H1 (cell line): Measurements from ENCODE around the gene COL27A1. TPM values are rescaled to one million over a fixed set of nuclear protein-coding genes. Genes with fewer than 3 reads are reported as not detected.

Experiments used
- CTCF ChIA-PET: fragments of 300-600 bp; sonication (Branson Sonifier 250); formaldehyde crosslinking; loops from one replicate; lab custom pipeline; 2021; ENCODE audit not compliant: partially characterized antibody; lab: Charles Lee
- POLR2A ChIA-PET: fragments of 300-600 bp; sonication (Branson Sonifier 250); formaldehyde crosslinking; loops from one replicate; lab custom pipeline; 2021; ENCODE audit warnings: inconsistent platforms; ENCODE audit not compliant: partially characterized antibody; lab: Charles Lee
- DNase-seq, 2 experiments: peaks; one replicate each; pipeline versions ENCODE4 v3.0.0 to v3.0.0-alpha.2; 2010 to 2022; ENCODE audit warnings: low spot score in 2 of 2, low read depth in 1 of 2, mixed read lengths in 1 of 2
- FAIRE-seq: peaks from 2 replicates; lab custom pipeline; 2011; peaks lifted over from hg19 to GRCh38; lab: Jason Lieb, UNC
- H2AFZ ChIP-seq: 2 replicates; pipeline ENCODE4 v1.8.1; 2012; ENCODE audit warnings: low read length, inconsistent platforms
- H2AK5ac ChIP-seq: 2 replicates; pipeline ENCODE4 v1.6.1; 2013; ENCODE audit warnings: low read depth, low read length
- H2BK120ac ChIP-seq: replicated peaks from 2 replicates; pipeline ENCODE3; 2013; ENCODE audit warnings: low read depth, low read length, inconsistent platforms
- H2BK12ac ChIP-seq: 2 replicates; pipeline ENCODE4 v1.6.1; 2013; ENCODE audit warnings: low read depth, low read length
- H2BK15ac ChIP-seq: 2 replicates; pipeline ENCODE4 v1.6.1; 2013; ENCODE audit warnings: low read length
- H2BK20ac ChIP-seq: 2 replicates; pipeline ENCODE4 v1.6.1; 2013; ENCODE audit warnings: low read length
- H2BK5ac ChIP-seq: 2 replicates; pipeline ENCODE4 v1.6.1; 2013; ENCODE audit warnings: low read depth, low read length
- H3K14ac ChIP-seq: 2 replicates; pipeline ENCODE4 v1.6.1; 2013; ENCODE audit warnings: inconsistent platforms; ENCODE audit not compliant: insufficient read length
- H3K18ac ChIP-seq: 2 replicates; pipeline ENCODE4 v1.6.1; 2013; ENCODE audit warnings: low read length; ENCODE audit errors: extremely low read depth
- H3K23ac ChIP-seq: 2 replicates; pipeline ENCODE4 v1.6.1; 2013; ENCODE audit warnings: inconsistent platforms; ENCODE audit not compliant: insufficient read length
- H3K23me2 ChIP-seq: 2 replicates; pipeline ENCODE4 v1.6.1; 2013; ENCODE audit warnings: low read depth, low read length
- H3K27ac ChIP-seq: 2 replicates; pipeline ENCODE4 v1.6.1; 2011; ENCODE audit warnings: low read depth, low read length, inconsistent platforms
- H3K27me3 ChIP-seq, 4 experiments: replicated peaks in 1 of 4; 1 replicate in 1 of 4; 2 replicates in 3 of 4; pipeline versions ENCODE4 v1.6.1 to v1.8.1; 2011 to 2013; ENCODE audit warnings: low read length in 3 of 4, mild to moderate bottlenecking in 3 of 4, inconsistent platforms in 2 of 4, mixed read lengths in 2 of 4, moderate library complexity in 1 of 4; ENCODE audit not compliant: control insufficient read depth in 3 of 4, insufficient read depth in 3 of 4; ENCODE audit errors: extremely low read depth in 1 of 4
- H3K36me3 ChIP-seq, 4 experiments: 2 replicates each; pipeline versions ENCODE4 v1.6.1 to v1.8.1; 2011 to 2013; ENCODE audit warnings: mild to moderate bottlenecking in 4 of 4, low read length in 3 of 4, moderate library complexity in 2 of 4, control low read depth in 1 of 4, inconsistent platforms in 1 of 4; ENCODE audit not compliant: insufficient read depth in 4 of 4, control insufficient read depth in 2 of 4
- H3K4ac ChIP-seq: replicated peaks from 2 replicates; pipeline ENCODE3; 2013; ENCODE audit warnings: low read length, low read depth, mixed read lengths, inconsistent platforms; ENCODE audit not compliant: insufficient read length
- H3K4me1 ChIP-seq, 4 experiments: replicated peaks in 1 of 4; 1 replicate in 1 of 4; 2 replicates in 3 of 4; pipeline versions ENCODE4 v1.6.1 to v1.8.1; 2011 to 2013; ENCODE audit warnings: low read length in 3 of 4, inconsistent platforms in 2 of 4, mixed read lengths in 1 of 4; ENCODE audit not compliant: insufficient read depth in 4 of 4, control insufficient read depth in 3 of 4
- H3K4me2 ChIP-seq, 2 experiments: 2 replicates each; pipeline versions ENCODE4 v1.6.1 to v1.8.1; 2011 to 2013; ENCODE audit warnings: low read depth in 2 of 2, low read length in 2 of 2, control low read depth in 1 of 2, inconsistent platforms in 1 of 2, mild to moderate bottlenecking in 1 of 2; ENCODE audit not compliant: insufficient read depth in 1 of 2
- H3K4me3 ChIP-seq, 4 experiments: fragments of 200-600, 300-600 bp in 1 of 4; sonication (generic), shearing (Covaris generic), sonication (Bioruptor Twin) in 1 of 4; 2 replicates each; pipeline versions ENCODE4 v1.5.1 to v1.8.1; 2011 to 2016; ENCODE audit warnings: low read length in 4 of 4, low read depth in 3 of 4, control low read depth in 2 of 4, inconsistent platforms in 2 of 4, mild to moderate bottlenecking in 2 of 4, mixed read lengths in 1 of 4, moderate library complexity in 1 of 4; ENCODE audit not compliant: insufficient read depth in 2 of 4; ENCODE audit errors: extremely low read depth in 1 of 4
- H3K56ac ChIP-seq: replicated peaks from 2 replicates; pipeline ENCODE3; 2013; ENCODE audit warnings: low read depth, mild to moderate bottlenecking, mixed read lengths, low read length, inconsistent platforms; ENCODE audit not compliant: insufficient read length
- H3K79me1 ChIP-seq: 2 replicates; pipeline ENCODE4 v1.6.1; 2013; ENCODE audit warnings: low read depth, low read length, control low read depth
- H3K79me2 ChIP-seq, 2 experiments: 2 replicates each; pipeline versions ENCODE4 v1.6.1 to v1.8.1; 2012 to 2013; ENCODE audit warnings: low read length in 2 of 2, mild to moderate bottlenecking in 2 of 2, inconsistent platforms in 1 of 2; ENCODE audit not compliant: insufficient read depth in 2 of 2, control insufficient read depth in 1 of 2
- H3K9ac ChIP-seq, 4 experiments: replicated peaks in 1 of 4; 1 replicate in 1 of 4; 2 replicates in 3 of 4; pipeline versions ENCODE4 v1.6.1 to v1.8.1; 2011 to 2013; ENCODE audit warnings: low read depth in 3 of 4, low read length in 3 of 4, control low read depth in 2 of 4, mild to moderate bottlenecking in 2 of 4, moderate library complexity in 2 of 4, inconsistent platforms in 1 of 4; ENCODE audit errors: extremely low read depth in 1 of 4
- H3K9me3 ChIP-seq, 2 experiments: 2 replicates each; pipeline versions ENCODE4 v1.6.1 to v1.8.1; 2012 to 2013; ENCODE audit warnings: mild to moderate bottlenecking in 2 of 2, moderate library complexity in 2 of 2, control low read depth in 1 of 2, inconsistent platforms in 1 of 2, low read depth in 1 of 2, low read length in 1 of 2, mixed read lengths in 1 of 2; ENCODE audit not compliant: insufficient read depth in 2 of 2
- H4K20me1 ChIP-seq, 2 experiments: replicated peaks in 1 of 2; 2 replicates each; pipeline versions ENCODE3 to v1.8.1; 2011 to 2013; ENCODE audit warnings: inconsistent platforms in 2 of 2, low read length in 2 of 2, mild to moderate bottlenecking in 1 of 2; ENCODE audit not compliant: insufficient read depth in 2 of 2, control insufficient read depth in 1 of 2
- H4K5ac ChIP-seq: 2 replicates; pipeline ENCODE4 v1.6.1; 2013; ENCODE audit warnings: low read length, low read depth, mixed read lengths, inconsistent platforms; ENCODE audit not compliant: insufficient read length
- H4K8ac ChIP-seq: 2 replicates; pipeline ENCODE4 v1.8.0; 2013; ENCODE audit warnings: mild to moderate bottlenecking, moderate library complexity, low read length, inconsistent platforms; ENCODE audit not compliant: insufficient read depth; ENCODE audit errors: extremely low read depth
- H4K91ac ChIP-seq: replicated peaks from 2 replicates; pipeline ENCODE3; 2013; ENCODE audit warnings: low read length, mixed read lengths, inconsistent platforms; ENCODE audit not compliant: insufficient read length
- ASH2L ChIP-seq: fragments of 200-600, 300-600 bp; sonication (generic); IDR thresholded peaks from one replicate; pipeline ENCODE4 v1.7.1; 2017; ENCODE audit warnings: low read length
- CHD2 ChIP-seq: IDR thresholded peaks from 2 replicates; pipeline ENCODE4 v1.6.1; 2012; ENCODE audit warnings: low read length, improper control_type of control experiment
- CTBP2 ChIP-seq: IDR thresholded peaks from 2 replicates; pipeline ENCODE4 v1.7.0; 2011; ENCODE audit warnings: borderline replicate concordance, mild to moderate bottlenecking, moderate library complexity, mixed read lengths, low read length; ENCODE audit not compliant: insufficient read depth, insufficient read length
- EGR1 ChIP-seq: IDR thresholded peaks from 2 replicates; pipeline ENCODE4 v1.6.1; 2011; ENCODE audit warnings: low read depth, low read length, borderline replicate concordance
- HDAC2 ChIP-seq, 2 experiments: fragments of 300-600 bp in 1 of 2; sonication (generic) in 1 of 2; IDR thresholded peaks; 2 replicates each; pipeline ENCODE4 v1.6.1; 2011 to 2012; ENCODE audit warnings: low read depth in 2 of 2, low read length in 2 of 2, mild to moderate bottlenecking in 2 of 2, moderate library complexity in 2 of 2, borderline replicate concordance in 1 of 2, inconsistent platforms in 1 of 2
- NANOG ChIP-seq: IDR thresholded peaks from 2 replicates; pipeline ENCODE4 v1.6.1; 2011; ENCODE audit warnings: low read length, low read depth, mild to moderate bottlenecking, inconsistent platforms; ENCODE audit not compliant: insufficient read depth, poor library complexity, severe bottlenecking
- RAD21 ChIP-seq, 2 experiments: IDR thresholded peaks in 1 of 2; conservative IDR thresholded peaks in 1 of 2; 2 replicates each; pipeline ENCODE4 v1.6.1; 2011; ENCODE audit warnings: low read depth in 2 of 2, low read length in 2 of 2, improper control_type of control experiment in 1 of 2, inconsistent platforms in 1 of 2, mild to moderate bottlenecking in 1 of 2, moderate library complexity in 1 of 2
- RFX5 ChIP-seq: IDR thresholded peaks from 2 replicates; pipeline ENCODE4 v1.6.1; 2011; ENCODE audit warnings: low read depth, low read length, improper control_type of control experiment, borderline replicate concordance
- WGBS, 2 experiments: shearing (Covaris generic) in 1 of 2; methylation state at CpG; one replicate each; pipeline versions ENCODE4 v1.1.6 to v1.1.7; 2013 to 2015; ENCODE audit warnings: low lambda C conversion rate in 2 of 2, mixed read lengths in 2 of 2, inconsistent platforms in 1 of 2, low coverage in 1 of 2, missing lambda C conversion rate in 1 of 2; ENCODE audit not compliant: insufficient replicate concordance in 2 of 2, insufficient coverage in 1 of 2, insufficient read length in 1 of 2; ENCODE audit errors: extremely low coverage in 1 of 2, missing lambda C conversion rate in 1 of 2; 5-methylcytosine and 5-hydroxymethylcytosine counted together
- polyA plus RNA-seq, 7 experiments: library from polyadenylated mRNA; depleted of rRNA in 3 of 7; stranded (reverse) in 5 of 7; unstranded in 2 of 7; fragments of >200 nt in 5 of 7; fragments of 200-250 nt in 2 of 7; gene quantifications; 1 replicate in 5 of 7; 2 replicates in 1 of 7; 4 replicates in 1 of 7; pipeline versions ENCODE4 v1.2.1 to v1.2.3, GENCODE V29; 2011 to 2013; ENCODE audit warnings: missing spikeins in 2 of 7, mixed read lengths in 2 of 7
- total RNA-seq: library from RNA; stranded (reverse); fragmentation: NEBNext Ultra II Directional; extraction: Animal tissue kit (Norgen Biotek cat#: 25700); gene quantifications from 2 replicates; pipeline ENCODE4 v1.2.1, GENCODE V29; 2021
- TF ChIP-seq, protein P1 (sequence below): IDR thresholded peaks from 2 replicates; pipeline ENCODE4 v1.6.1; 2012; ENCODE audit warnings: low read length, inconsistent platforms

Gene COL27A1
- total and polyA plus RNA-seq, 2 of the 8 experiments (the other 6 are each of a cell fraction or from before 2014, with no cell fraction given), result 15.1 to 22.8 TPM

DNA sequence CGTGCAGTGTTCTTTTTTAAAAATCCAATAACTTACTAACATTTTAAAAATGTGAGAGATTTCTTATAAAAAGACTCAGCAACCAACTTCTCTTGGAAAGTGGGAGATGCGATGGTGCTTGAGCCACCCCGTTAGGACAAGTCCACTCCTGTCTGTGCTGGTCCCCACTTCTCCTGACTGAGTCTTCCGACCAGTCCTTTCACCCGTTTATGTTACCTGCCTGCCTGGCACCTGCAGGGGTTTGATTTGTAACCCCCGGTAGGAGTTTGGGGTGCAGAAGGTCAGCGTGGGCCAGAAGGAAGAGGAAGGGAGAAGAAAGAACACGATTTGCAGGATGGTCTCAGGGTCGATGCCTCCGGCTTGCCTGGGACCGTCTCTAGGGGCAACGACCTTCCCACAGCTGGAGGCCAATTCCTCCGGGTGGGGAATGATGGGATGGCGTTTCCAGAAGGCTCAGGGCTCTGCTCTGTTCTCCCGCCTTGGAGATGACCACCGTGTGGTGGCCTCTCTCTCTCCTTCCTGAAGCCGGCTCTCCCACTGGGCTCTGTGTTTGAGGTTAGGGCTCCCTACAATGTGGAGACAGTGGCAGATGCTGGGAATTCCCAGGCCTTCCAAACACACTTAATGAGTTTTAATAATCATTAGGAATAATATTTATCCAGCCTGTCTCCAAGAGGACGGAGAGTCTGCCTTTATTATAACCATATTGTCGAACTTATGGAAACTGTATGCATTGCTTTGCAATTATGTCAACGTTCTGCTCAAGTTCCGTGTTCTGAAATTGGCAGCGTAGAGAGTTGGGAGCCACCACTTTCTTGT is 14.8 kb downstream of the COL27A1 start:
- H2BK120ac ChIP-seq, result no peak overlapping the region
- no peak overlapping the region for H2BK20ac ChIP-seq
- H3K14ac ChIP-seq, result no peak overlapping the region
- TF ChIP-seq RAD21 (IDR thresholded peaks at IDR 0.05 in 1 of 2, conservative IDR thresholded peaks at IDR 0.05 in 1 of 2; ENCODE audit: low read depth in 2 of 2, low read length in 2 of 2) (no peak), ASH2L (no peak), RFX5 (no peak), EGR1 (no peak), HDAC2 (IDR thresholded peaks at IDR 0.05; ENCODE audit: borderline replicate concordance in 1 of 2, low read depth in 2 of 2, low read length in 2 of 2) (no peak), CHD2 (no peak), CTBP2 (no peak), NANOG (no peak)
- TF ChIP-seq, protein P1, sequence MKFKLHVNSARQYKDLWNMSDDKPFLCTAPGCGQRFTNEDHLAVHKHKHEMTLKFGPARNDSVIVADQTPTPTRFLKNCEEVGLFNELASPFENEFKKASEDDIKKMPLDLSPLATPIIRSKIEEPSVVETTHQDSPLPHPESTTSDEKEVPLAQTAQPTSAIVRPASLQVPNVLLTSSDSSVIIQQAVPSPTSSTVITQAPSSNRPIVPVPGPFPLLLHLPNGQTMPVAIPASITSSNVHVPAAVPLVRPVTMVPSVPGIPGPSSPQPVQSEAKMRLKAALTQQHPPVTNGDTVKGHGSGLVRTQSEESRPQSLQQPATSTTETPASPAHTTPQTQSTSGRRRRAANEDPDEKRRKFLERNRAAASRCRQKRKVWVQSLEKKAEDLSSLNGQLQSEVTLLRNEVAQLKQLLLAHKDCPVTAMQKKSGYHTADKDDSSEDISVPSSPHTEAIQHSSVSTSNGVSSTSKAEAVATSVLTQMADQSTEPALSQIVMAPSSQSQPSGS, result no peak
- peaks cover 12% of the 10 kb centered on the region; the same call in 1 of the 2 replicates for H3K23me2 ChIP-seq
- H3K4me3 ChIP-seq, result no peak overlapping the region
- no peak overlapping the region for H2AFZ ChIP-seq
- H4K91ac ChIP-seq, result no peak overlapping the region
- no peak overlapping the region for H2AK5ac ChIP-seq
- H2BK15ac ChIP-seq, result no peak overlapping the region
- no peak overlapping the region for H4K5ac ChIP-seq
- no peak overlapping the region for H3K23ac ChIP-seq
- FAIRE-seq (no peak), DNase-seq (no peak)
- H3K18ac ChIP-seq, result no peak overlapping the region
- H3K4me1 ChIP-seq, result no peaks in the 10 kb centered on the region; a peak in 1 of 7 replicates
- H3K4ac ChIP-seq, result no peak overlapping the region
- CTCF ChIA-PET, result interaction anchor here (0.6 to 5.4 kb wide), 7 partner anchors 9 to 120 kb away, joined by 3 to 23 read pairs (median 4); partner anchors contain the start of gene COL27A1
- WGBS, 2 experiments, result 92% methylated on average over 17 of the region's 22 CpGs; no CpG with 5 or more reads in 1 of the 2 experiments
- no peaks in the 10 kb centered on the region for H3K27me3 ChIP-seq
- no peak overlapping the region for H3K27ac ChIP-seq
- H2BK12ac ChIP-seq, result no peak overlapping the region
- no peak overlapping the region; the same call in 1 of the 2 replicates for H4K8ac ChIP-seq
- H3K9ac ChIP-seq, result no peak overlapping the region
- H3K4me2 ChIP-seq, result no peak overlapping the region
- no peaks in the 10 kb centered on the region for H3K9me3 ChIP-seq
- peaks cover 0 to 8% (median 0%) of the 10 kb centered on the region in 4 experiments; a peak in 3 of 8 replicates for H3K36me3 ChIP-seq
- no peak overlapping the region for H3K56ac ChIP-seq
- peaks cover 0 to 6% of the 10 kb centered on the region in 2 experiments for H4K20me1 ChIP-seq
- no peak overlapping the region for H2BK5ac ChIP-seq
- POLR2A ChIA-PET, result no interaction called here
- no peaks in the 10 kb centered on the region for H3K79me2 ChIP-seq
- 0 out of 2 replicates have a peak, but pooled peaks cover 2% of the 10 kb centered on the region for H3K79me1 ChIP-seq
